Ishikawa (cell line): ENCODE data around the gene NEBL.

Experiments used
- CEBPB ChIP-seq: IDR thresholded peaks from 2 replicates; pipeline ENCODE4 v1.6.1; 2012
- EP300 ChIP-seq: IDR thresholded peaks from 2 replicates; pipeline ENCODE4 v1.6.1; 2012; ENCODE audit warnings: borderline replicate concordance
- NFIC ChIP-seq: IDR thresholded peaks from 2 replicates; pipeline ENCODE4 v1.6.1; 2012
- TAF1 ChIP-seq: IDR thresholded peaks from 2 replicates; pipeline ENCODE4 v1.6.1; 2012; ENCODE audit warnings: low read depth, mild to moderate bottlenecking
- TF ChIP-seq, protein P1 (sequence below): IDR thresholded peaks from 2 replicates; pipeline ENCODE4 v1.6.1; 2012; ENCODE audit warnings: low read depth, mild to moderate bottlenecking
- TF ChIP-seq, protein P2 (sequence below): IDR thresholded peaks from 2 replicates; pipeline ENCODE4 v1.6.1; 2012
- TF ChIP-seq, protein P3 (sequence below): IDR thresholded peaks from 2 replicates; pipeline ENCODE4 v1.6.1; 2012

DNA sequence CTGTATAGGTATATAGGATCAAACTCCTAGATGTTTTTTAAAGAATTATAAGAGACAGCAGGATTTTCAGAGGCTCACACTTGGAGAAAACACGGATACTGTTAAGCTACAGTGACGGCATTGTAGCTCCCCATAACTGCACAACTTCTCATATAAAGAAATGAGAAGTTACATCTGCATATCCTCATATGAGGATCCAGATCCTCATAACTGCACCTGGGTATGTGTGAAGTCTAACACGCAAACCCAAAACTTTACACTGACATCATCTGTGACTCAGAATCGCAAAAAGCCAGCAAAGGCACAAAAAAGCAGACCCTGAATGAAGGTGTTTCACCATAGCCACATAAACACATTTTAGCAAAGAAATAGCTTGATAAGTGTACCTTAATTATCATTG is 34.1 kb downstream of the NEBL start:
- TF ChIP-seq, protein P1, sequence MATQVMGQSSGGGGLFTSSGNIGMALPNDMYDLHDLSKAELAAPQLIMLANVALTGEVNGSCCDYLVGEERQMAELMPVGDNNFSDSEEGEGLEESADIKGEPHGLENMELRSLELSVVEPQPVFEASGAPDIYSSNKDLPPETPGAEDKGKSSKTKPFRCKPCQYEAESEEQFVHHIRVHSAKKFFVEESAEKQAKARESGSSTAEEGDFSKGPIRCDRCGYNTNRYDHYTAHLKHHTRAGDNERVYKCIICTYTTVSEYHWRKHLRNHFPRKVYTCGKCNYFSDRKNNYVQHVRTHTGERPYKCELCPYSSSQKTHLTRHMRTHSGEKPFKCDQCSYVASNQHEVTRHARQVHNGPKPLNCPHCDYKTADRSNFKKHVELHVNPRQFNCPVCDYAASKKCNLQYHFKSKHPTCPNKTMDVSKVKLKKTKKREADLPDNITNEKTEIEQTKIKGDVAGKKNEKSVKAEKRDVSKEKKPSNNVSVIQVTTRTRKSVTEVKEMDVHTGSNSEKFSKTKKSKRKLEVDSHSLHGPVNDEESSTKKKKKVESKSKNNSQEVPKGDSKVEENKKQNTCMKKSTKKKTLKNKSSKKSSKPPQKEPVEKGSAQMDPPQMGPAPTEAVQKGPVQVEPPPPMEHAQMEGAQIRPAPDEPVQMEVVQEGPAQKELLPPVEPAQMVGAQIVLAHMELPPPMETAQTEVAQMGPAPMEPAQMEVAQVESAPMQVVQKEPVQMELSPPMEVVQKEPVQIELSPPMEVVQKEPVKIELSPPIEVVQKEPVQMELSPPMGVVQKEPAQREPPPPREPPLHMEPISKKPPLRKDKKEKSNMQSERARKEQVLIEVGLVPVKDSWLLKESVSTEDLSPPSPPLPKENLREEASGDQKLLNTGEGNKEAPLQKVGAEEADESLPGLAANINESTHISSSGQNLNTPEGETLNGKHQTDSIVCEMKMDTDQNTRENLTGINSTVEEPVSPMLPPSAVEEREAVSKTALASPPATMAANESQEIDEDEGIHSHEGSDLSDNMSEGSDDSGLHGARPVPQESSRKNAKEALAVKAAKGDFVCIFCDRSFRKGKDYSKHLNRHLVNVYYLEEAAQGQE, result no peak
- TF ChIP-seq EP300, result no peak
- TF ChIP-seq CEBPB, result no peak
- TF ChIP-seq, protein P2, sequence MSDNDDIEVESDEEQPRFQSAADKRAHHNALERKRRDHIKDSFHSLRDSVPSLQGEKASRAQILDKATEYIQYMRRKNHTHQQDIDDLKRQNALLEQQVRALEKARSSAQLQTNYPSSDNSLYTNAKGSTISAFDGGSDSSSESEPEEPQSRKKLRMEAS, result no peak
- TF ChIP-seq TAF1, result no peak
- TF ChIP-seq, protein P3, sequence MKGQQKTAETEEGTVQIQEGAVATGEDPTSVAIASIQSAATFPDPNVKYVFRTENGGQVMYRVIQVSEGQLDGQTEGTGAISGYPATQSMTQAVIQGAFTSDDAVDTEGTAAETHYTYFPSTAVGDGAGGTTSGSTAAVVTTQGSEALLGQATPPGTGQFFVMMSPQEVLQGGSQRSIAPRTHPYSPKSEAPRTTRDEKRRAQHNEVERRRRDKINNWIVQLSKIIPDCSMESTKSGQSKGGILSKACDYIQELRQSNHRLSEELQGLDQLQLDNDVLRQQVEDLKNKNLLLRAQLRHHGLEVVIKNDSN, result no peak
- no peak for TF ChIP-seq NFIC
